ENCODE results near the gene C1QL1.

DNA sequence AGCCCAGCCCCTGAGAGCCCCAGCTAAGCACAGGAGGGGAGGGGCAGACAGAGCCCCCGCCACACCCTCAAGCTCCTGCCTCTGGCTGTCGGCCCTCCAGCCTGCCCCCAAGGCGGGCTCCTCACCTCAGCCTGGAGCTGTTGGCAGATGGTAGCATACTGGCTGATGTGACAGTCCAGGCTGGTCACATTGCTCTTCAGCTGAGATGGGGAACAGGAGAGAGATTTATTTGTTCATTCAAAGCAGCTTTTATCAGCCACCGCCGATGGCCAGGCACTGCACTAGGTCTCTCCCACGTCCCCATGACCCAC, 35.4 kb downstream of the C1QL1 start:
- TF ChIP-seq HDAC6 (IDR thresholded peaks at IDR 0.05; ENCODE audit: low read depth, low read length), result no peak
- TF ChIP-seq, protein P1, sequence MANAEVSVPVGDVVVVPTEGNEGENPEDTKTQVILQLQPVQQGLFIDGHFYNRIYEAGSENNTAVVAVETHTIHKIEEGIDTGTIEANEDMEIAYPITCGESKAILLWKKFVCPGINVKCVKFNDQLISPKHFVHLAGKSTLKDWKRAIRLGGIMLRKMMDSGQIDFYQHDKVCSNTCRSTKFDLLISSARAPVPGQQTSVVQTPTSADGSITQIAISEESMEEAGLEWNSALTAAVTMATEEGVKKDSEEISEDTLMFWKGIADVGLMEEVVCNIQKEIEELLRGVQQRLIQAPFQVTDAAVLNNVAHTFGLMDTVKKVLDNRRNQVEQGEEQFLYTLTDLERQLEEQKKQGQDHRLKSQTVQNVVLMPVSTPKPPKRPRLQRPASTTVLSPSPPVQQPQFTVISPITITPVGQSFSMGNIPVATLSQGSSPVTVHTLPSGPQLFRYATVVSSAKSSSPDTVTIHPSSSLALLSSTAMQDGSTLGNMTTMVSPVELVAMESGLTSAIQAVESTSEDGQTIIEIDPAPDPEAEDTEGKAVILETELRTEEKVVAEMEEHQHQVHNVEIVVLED (CRISPR knock-in tag; IDR thresholded peaks at IDR 0.05), result no peak
- TF ChIP-seq, protein P2, sequence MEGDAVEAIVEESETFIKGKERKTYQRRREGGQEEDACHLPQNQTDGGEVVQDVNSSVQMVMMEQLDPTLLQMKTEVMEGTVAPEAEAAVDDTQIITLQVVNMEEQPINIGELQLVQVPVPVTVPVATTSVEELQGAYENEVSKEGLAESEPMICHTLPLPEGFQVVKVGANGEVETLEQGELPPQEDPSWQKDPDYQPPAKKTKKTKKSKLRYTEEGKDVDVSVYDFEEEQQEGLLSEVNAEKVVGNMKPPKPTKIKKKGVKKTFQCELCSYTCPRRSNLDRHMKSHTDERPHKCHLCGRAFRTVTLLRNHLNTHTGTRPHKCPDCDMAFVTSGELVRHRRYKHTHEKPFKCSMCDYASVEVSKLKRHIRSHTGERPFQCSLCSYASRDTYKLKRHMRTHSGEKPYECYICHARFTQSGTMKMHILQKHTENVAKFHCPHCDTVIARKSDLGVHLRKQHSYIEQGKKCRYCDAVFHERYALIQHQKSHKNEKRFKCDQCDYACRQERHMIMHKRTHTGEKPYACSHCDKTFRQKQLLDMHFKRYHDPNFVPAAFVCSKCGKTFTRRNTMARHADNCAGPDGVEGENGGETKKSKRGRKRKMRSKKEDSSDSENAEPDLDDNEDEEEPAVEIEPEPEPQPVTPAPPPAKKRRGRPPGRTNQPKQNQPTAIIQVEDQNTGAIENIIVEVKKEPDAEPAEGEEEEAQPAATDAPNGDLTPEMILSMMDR (IDR thresholded peaks at IDR 0.05 in 2 of 3, conservative IDR thresholded peaks at IDR 0.05 in 1 of 3; ENCODE audit: insufficient read depth in 2 of 3, low read depth in 1 of 3, low read length in 3 of 3), result no peak

All from K562 (cell line).